H9 (cell line): ENCODE data around the gene BICDL1. TPM values are rescaled to one million over a fixed set of nuclear protein-coding genes. Genes with fewer than 3 reads are reported as not detected.

ENCODE experiments used
- DNase-seq: peaks from one replicate; pipeline ENCODE4 v3.0.0-alpha.2; 2017
- H2AFZ ChIP-seq: one replicate; pipeline ENCODE4 v1.6.1; 2013; ENCODE audit warnings: mild to moderate bottlenecking, low read length, control low read depth, moderate library complexity
- H2AK5ac ChIP-seq: 2 replicates; pipeline ENCODE4 v1.6.1; 2013; ENCODE audit warnings: low read length, control low read depth, mixed read lengths; ENCODE audit not compliant: insufficient read length
- H2BK120ac ChIP-seq: one replicate; pipeline ENCODE4 v1.6.1; 2013; ENCODE audit warnings: low read depth, mild to moderate bottlenecking, low read length, control low read depth, inconsistent platforms; ENCODE audit not compliant: poor library complexity, severe bottlenecking
- H2BK12ac ChIP-seq: 2 replicates; pipeline ENCODE4 v1.6.1; 2013; ENCODE audit warnings: low read length, control low read depth, mixed read lengths, low read depth; ENCODE audit not compliant: insufficient read length
- H2BK15ac ChIP-seq: 2 replicates; pipeline ENCODE4 v1.6.1; 2013; ENCODE audit warnings: low read depth, low read length, control low read depth
- H2BK20ac ChIP-seq: one replicate; pipeline ENCODE4 v1.6.1; 2013; ENCODE audit warnings: low read depth, mild to moderate bottlenecking, low read length, control low read depth, inconsistent platforms; ENCODE audit not compliant: poor library complexity, severe bottlenecking
- H2BK5ac ChIP-seq: 2 replicates; pipeline ENCODE4 v1.6.1; 2013; ENCODE audit warnings: low read length, control low read depth, mixed read lengths; ENCODE audit not compliant: insufficient read length
- H3K14ac ChIP-seq: 2 replicates; pipeline ENCODE4 v1.6.1; 2013; ENCODE audit warnings: low read length, control low read depth; ENCODE audit not compliant: insufficient read depth
- H3K18ac ChIP-seq: 2 replicates; pipeline ENCODE4 v1.6.1; 2013; ENCODE audit warnings: low read depth, mild to moderate bottlenecking, mixed read lengths, low read length, control low read depth; ENCODE audit not compliant: insufficient read length
- H3K23ac ChIP-seq: 2 replicates; pipeline ENCODE4 v1.6.1; 2013; ENCODE audit warnings: low read length, control low read depth, mixed read lengths, low read depth; ENCODE audit not compliant: insufficient read length
- H3K23me2 ChIP-seq: 2 replicates; pipeline ENCODE4 v1.6.1; 2013; ENCODE audit warnings: low read depth, mild to moderate bottlenecking, mixed read lengths, low read length, control low read depth; ENCODE audit not compliant: insufficient read length, poor library complexity, severe bottlenecking
- H3K27ac ChIP-seq: 2 replicates; pipeline ENCODE4 v1.5.1; 2013; ENCODE audit warnings: low read length, control low read depth, mixed read lengths, low read depth; ENCODE audit not compliant: insufficient read length
- H3K27me3 ChIP-seq: 2 replicates; pipeline ENCODE4 v1.6.1; 2013; ENCODE audit warnings: low read length, control low read depth, inconsistent platforms; ENCODE audit not compliant: insufficient read depth
- H3K4ac ChIP-seq: 2 replicates; pipeline ENCODE4 v1.6.1; 2013; ENCODE audit warnings: low read depth, mild to moderate bottlenecking, control low read depth, inconsistent platforms, low read length, moderate library complexity
- H3K4me1 ChIP-seq: 2 replicates; pipeline ENCODE4 v1.6.1; 2013; ENCODE audit warnings: low read length, control low read depth, inconsistent platforms; ENCODE audit not compliant: insufficient read depth
- H3K4me2 ChIP-seq: 2 replicates; pipeline ENCODE4 v1.6.1; 2013; ENCODE audit warnings: low read length, control low read depth, mixed read lengths; ENCODE audit not compliant: insufficient read length, insufficient read depth
- H3K56ac ChIP-seq: 2 replicates; pipeline ENCODE4 v1.6.1; 2013; ENCODE audit warnings: low read depth, mild to moderate bottlenecking, mixed read lengths, low read length, control low read depth; ENCODE audit not compliant: insufficient read length
- H3K79me1 ChIP-seq: 2 replicates; pipeline ENCODE4 v1.6.1; 2013; ENCODE audit warnings: low read depth, mild to moderate bottlenecking, moderate library complexity, low read length, control low read depth, inconsistent platforms; ENCODE audit not compliant: insufficient read depth, poor library complexity, severe bottlenecking
- H3K79me2 ChIP-seq: 2 replicates; pipeline ENCODE4 v1.6.1; 2013; ENCODE audit warnings: low read length, control low read depth, inconsistent platforms; ENCODE audit not compliant: insufficient read depth
- H3K9ac ChIP-seq: 2 replicates; pipeline ENCODE4 v1.6.1; 2013; ENCODE audit warnings: low read length, control low read depth, mixed read lengths; ENCODE audit not compliant: insufficient read length; ENCODE audit errors: extremely low read depth
- H3K9me3 ChIP-seq: one replicate; pipeline ENCODE4 v1.6.1; 2013; ENCODE audit warnings: low read depth, low read length, inconsistent platforms; ENCODE audit not compliant: control insufficient read depth
- H3T11ph ChIP-seq: one replicate; pipeline ENCODE4 v1.6.1; 2013; ENCODE audit warnings: mild to moderate bottlenecking, low read length, control low read depth, inconsistent platforms
- H4K20me1 ChIP-seq: one replicate; pipeline ENCODE4 v1.6.1; 2013; ENCODE audit not compliant: control insufficient read depth, insufficient read length, insufficient read depth
- H4K5ac ChIP-seq: 2 replicates; pipeline ENCODE4 v1.6.1; 2013; ENCODE audit warnings: low read depth, mild to moderate bottlenecking, mixed read lengths, low read length, control low read depth; ENCODE audit not compliant: insufficient read length
- H4K8ac ChIP-seq: replicated peaks from 2 replicates; pipeline ENCODE4 v1.6.1; 2013; ENCODE audit warnings: low read length, control low read depth, mixed read lengths, low read depth; ENCODE audit not compliant: insufficient read length
- H4K91ac ChIP-seq: 2 replicates; pipeline ENCODE4 v1.6.1; 2013; ENCODE audit warnings: low read depth, mild to moderate bottlenecking, moderate library complexity, mixed read lengths, low read length, control low read depth; ENCODE audit not compliant: insufficient read length
- H3K27ac Mint-ChIP-seq, 3 experiments: 2 replicates in 2 of 3; 3 replicates in 1 of 3; pipeline ENCODE4 v1.8.0; 2020 to 2021; ENCODE audit warnings: mixed read lengths in 3 of 3, mild to moderate bottlenecking in 1 of 3, moderate library complexity in 1 of 3
- H3K27me3 Mint-ChIP-seq: 2 replicates; pipeline ENCODE4 v1.8.0; 2021; ENCODE audit warnings: low read depth, mild to moderate bottlenecking, moderate library complexity, mixed read lengths
- H3K36me3 Mint-ChIP-seq, 3 experiments: 2 replicates in 2 of 3; 3 replicates in 1 of 3; pipeline ENCODE4 v1.8.0; 2020 to 2021; ENCODE audit warnings: low read depth in 3 of 3, mixed read lengths in 3 of 3; ENCODE audit not compliant: insufficient read depth in 1 of 3
- H3K4me1 Mint-ChIP-seq, 2 experiments: 2 replicates each; pipeline ENCODE4 v1.8.0; 2020; ENCODE audit warnings: mixed read lengths in 2 of 2
- H3K4me3 Mint-ChIP-seq, 2 experiments: 2 replicates in 1 of 2; 3 replicates in 1 of 2; pipeline ENCODE4 v1.8.0; 2020 to 2021; ENCODE audit warnings: mild to moderate bottlenecking in 2 of 2, mixed read lengths in 2 of 2, moderate library complexity in 1 of 2
- H3K9me3 Mint-ChIP-seq, 2 experiments: 2 replicates in 1 of 2; 3 replicates in 1 of 2; pipeline ENCODE4 v1.8.0; 2020; ENCODE audit warnings: mild to moderate bottlenecking in 2 of 2, mixed read lengths in 2 of 2, moderate library complexity in 1 of 2
- CTCF ChIP-seq: fragments of 200-600 bp; sonication (generic); conservative IDR thresholded peaks from 3 replicates; pipeline ENCODE4 v1.8.0; 2021; ENCODE audit warnings: antibody characterized with exemption, mild to moderate bottlenecking
- WGBS: extraction: QIAGEN DNeasy Blood & Tissue Kit; methylation state at CpG from one replicate; pipeline ENCODE4 v1.1.7; 2013; ENCODE audit warnings: missing lambda C conversion rate, low lambda C conversion rate, mixed read lengths; ENCODE audit not compliant: insufficient read length; ENCODE audit errors: extremely low coverage; 5-methylcytosine and 5-hydroxymethylcytosine counted together
- total RNA-seq: library from RNA; stranded (reverse); gene quantifications from 2 replicates; pipeline ENCODE4 v1.2.1, GENCODE V29; 2021

Gene BICDL1
- total RNA-seq, 1 experiment from 2014 or later: 13.8 TPM

GRCh38 chr12:120071493-120072020, 82.5 kb downstream of the BICDL1 start:
- Mint-ChIP-seq H3K4me1 (peaks cover 0 to 2% of the 10 kb centered on the region in 2 experiments; a peak in 1 of 4 replicates), H3K9me3 (no peaks in the 10 kb centered on the region), H3K36me3 (peaks cover 0 to 2% (median 0%) of the 10 kb centered on the region in 3 experiments; a peak in 4 of 7 replicates), H3K4me3 (no peak overlapping the region), H3K27me3 (no peaks in the 10 kb centered on the region), H3K27ac (no peak overlapping the region)
- no peaks in the 10 kb centered on the region for H3K4me1 ChIP-seq
- H4K8ac ChIP-seq: no peak overlapping the region
- no peak overlapping the region for H2AK5ac ChIP-seq
- H4K5ac ChIP-seq: no peak overlapping the region
- H2BK20ac ChIP-seq: no peak overlapping the region
- no peak overlapping the region for H3K14ac ChIP-seq
- H2AFZ ChIP-seq: no peak overlapping the region
- H3K56ac ChIP-seq: no peak overlapping the region
- H3K4me2 ChIP-seq: no peak overlapping the region
- H3K4ac ChIP-seq: no peak overlapping the region
- H3T11ph ChIP-seq: no peak overlapping the region
- WGBS: no CpG with 5 or more reads among the region's 6 CpGs
- H3K23me2 ChIP-seq: no peaks in the 10 kb centered on the region
- no peak overlapping the region for H4K91ac ChIP-seq
- H2BK15ac ChIP-seq: no peak overlapping the region
- H3K18ac ChIP-seq: no peak overlapping the region
- no peaks in the 10 kb centered on the region for H3K9me3 ChIP-seq
- no peaks in the 10 kb centered on the region for H3K27me3 ChIP-seq
- no peak overlapping the region for H3K27ac ChIP-seq
- no peak overlapping the region for H2BK5ac ChIP-seq
- no peak for DNase-seq
- no peaks in the 10 kb centered on the region for H3K79me1 ChIP-seq
- H3K79me2 ChIP-seq: no peaks in the 10 kb centered on the region
- no peak overlapping the region for H2BK120ac ChIP-seq
- no peak overlapping the region for H2BK12ac ChIP-seq
- no peak for TF ChIP-seq CTCF
- no peak overlapping the region for H3K23ac ChIP-seq
- H4K20me1 ChIP-seq: no peaks in the 10 kb centered on the region
- H3K9ac ChIP-seq: no peak overlapping the region
